Stimulated activated CD8-positive, alpha-beta memory T cell treated with anti-CD3 and anti-CD28 coated beads, Interleukin-15, amount 100 ng/mL, for 48 hours (primary cell): Measurements from ENCODE around the gene SYT8.

Experiments
- DNase-seq, 2 donors: peaks; one replicate each; pipeline ENCODE4 v3.0.0-alpha.2; 2020; ENCODE audit warnings: low read depth in 2 of 2

SYT8 gene

DNA sequence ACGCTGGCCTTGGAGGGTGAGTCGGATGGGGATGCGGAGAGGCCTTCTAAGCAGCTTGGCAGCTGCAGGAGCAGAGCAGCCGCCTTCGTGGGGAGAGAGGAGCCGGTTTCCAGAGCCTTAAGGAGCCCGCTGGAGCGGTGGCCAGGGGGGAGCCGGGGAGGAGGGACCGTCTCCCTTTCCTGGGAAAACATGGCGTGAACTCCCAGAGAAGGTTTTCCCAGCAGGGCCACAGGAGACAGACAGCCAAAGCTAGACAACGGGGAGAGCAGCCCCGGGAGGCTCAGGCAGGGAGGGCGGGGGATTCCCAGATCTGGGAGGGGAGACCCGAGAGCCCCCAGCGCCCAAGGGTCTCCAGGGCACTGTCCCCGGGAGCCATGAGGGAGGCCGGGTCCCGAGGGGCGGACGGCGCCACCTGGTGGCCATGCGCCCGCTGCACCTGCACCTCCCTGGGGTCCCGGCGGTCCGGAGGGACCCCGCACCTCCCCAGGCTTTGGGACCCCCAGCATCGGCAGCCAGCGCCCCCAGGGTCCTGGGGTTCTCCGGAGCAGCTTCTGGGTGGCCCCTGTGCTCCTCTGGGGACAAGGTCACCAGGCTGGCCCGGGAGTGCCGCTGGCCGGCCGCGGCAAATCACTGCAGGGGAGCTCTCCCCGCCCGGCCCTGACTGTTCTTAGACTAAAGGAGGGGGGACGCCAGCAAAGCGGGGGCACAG is 2.4 kb upstream of the SYT8 start:
- DNase-seq: no peak

DNA sequence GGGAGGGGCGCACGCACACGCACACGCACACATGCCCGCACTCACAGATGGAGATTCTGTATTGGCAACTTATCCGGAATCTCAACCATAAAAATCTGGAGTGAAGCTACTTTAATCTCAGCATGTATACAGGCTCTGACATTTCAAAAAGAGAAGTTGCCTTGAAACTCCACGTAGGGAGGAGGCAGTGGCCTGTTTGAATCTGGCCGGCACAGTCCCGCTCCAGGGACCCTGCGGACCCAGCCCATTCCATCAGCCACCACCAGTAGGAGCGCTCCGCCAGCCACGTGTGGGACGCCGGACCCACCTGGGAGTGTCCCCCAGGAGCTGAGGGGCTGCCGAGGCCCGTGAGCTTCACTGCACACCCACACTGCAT is 1.9 kb upstream of the SYT8 start:
- DNase-seq: no peak

DNA sequence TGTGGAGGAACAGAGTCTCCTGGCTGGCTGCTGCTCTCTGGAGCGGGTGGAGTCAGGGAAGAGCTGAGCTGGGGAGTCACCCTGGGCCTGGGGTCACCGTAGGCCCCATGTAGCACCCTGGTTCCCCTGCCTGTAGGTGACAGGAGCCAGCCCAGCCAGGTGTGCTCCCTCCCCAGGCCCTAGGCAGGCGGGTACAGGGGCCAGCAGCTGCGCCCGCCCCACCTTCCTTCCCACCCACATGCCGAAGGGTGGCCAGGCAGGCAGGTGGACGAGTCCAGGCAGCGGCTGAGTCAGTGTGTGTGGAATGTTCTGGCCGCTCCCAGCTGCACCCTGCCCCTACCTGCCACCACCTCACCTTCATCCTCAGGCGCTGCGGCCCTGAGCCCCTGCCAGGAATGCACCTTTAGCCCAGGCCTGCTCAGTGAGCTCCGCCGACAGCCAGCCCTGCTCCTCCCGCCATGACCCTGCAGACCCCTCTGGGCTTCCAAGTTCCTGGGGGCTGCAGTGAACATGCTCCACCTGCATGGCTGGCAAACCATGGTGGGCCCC is 654 bp upstream of the SYT8 start:
- DNase-seq: no peak

DNA sequence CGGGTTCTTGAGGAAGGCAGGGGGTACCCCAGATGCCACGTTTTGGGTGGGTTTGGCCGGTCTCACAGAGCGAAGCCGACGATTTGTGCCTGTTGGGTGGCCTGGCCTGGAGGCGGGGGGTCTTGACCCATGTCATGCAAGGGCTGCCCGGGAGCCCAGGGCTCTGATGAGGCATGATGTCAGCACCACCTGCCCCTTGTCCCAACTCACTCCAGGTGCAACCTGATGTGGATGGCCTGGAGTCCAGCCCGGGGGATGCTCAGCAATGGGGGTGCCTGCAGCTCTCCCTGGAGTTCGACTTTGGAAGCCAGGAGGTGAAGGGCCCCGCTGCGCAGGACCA is 851 bp downstream of the SYT8 start:
- no peak for DNase-seq

DNA sequence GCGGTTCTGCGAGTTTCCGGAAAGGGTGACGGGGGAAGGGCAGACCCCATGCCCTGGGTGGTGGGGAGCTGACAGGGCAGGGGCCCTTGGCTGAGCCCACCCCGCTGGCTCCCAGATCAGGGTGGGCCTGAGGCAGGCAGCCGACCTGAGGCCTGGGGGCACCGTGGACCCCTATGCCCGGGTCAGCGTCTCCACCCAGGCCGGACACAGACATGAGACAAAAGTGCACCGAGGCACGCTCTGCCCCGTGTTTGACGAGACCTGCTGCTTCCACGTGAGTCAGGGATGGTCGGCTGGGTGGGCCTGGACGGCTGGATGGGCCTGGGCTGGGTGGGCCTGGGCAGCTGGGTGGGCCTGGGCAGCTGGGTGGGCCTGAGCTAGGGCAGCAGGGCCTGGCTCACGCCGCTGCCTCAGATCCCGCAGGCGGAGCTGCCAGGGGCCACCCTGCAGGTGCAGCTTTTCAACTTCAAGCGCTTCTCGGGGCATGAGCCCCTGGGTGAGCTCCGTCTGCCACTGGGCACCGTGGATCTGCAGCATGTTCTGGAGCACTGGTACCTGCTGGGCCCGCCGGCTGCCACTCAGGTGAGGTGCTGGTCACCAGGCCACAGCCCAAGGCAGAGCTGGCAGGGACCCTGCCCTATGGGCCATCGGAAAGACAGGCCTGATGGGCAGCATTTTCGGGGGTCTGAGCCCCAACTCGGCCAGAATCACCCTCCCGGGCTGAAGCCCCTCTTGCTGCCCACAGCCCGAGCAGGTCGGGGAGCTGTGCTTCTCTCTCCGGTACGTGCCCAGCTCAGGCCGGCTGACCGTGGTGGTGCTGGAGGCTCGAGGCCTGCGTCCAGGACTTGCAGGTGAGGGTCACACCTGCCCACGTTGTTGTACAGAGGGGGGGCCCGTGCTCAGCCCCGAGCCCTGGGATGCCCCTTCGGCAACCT is 1.5 kb downstream of the SYT8 start:
- no peak for DNase-seq

DNA sequence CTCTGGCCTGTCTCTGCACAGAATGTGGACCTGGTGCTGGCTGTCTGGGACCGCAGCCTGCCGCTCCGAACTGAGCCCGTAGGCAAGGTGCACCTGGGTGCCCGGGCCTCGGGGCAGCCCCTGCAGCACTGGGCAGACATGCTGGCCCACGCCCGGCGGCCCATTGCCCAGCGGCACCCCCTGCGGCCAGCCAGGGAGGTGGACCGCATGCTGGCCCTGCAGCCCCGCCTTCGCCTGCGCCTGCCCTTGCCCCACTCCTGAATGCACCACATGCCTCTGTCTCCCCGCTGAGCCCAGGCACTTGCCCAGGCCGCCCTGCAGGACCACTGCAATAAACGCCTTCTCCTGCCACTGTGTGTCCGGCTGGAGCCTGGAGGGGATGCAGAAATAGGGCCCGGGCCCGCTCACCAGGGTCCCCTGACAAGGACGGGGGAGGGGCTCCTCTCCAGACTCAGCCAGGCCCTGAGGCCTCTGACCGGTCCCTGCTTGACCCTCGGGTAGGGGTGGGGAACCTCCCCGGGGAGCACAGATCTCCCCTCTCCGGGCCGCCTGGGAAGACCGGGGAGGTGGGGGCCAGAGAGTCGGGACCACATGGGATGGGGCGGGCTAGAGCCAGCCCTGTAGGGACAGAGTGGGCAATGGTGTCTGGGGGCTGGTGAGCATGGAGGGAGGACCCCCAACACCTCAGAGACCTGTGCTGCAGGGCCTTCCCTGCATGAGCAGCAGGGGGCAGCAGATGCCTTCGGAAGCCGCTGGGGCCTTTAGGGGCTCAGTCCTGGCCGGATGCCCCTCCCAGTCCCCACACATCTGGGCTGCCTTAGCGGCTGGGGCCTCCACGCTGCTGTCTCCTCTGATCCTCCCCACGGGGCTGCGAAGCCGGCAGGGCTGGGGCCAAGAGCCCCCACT is 2.6 kb downstream of the SYT8 start:
- DNase-seq: peak; percentile 73 to 78

DNA sequence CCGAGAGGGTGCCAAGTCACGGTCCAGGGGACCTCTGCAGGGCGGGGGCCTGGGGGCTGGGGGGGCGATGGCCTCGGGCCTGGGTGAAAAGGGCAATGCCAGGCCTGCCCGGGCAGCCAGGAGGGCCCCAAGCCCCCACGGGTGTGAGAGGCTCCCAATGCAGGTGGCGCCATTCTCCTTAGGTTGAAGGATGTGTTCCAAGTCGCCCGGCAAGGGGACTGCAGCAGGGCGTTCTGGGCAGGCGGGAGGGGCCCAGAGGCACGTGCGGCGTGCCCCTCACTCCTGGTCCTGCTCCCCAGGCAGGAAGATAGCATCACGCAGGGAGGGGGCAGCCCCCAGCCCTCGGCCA is 3.3 kb downstream of the SYT8 start:
- no peak for DNase-seq

DNA sequence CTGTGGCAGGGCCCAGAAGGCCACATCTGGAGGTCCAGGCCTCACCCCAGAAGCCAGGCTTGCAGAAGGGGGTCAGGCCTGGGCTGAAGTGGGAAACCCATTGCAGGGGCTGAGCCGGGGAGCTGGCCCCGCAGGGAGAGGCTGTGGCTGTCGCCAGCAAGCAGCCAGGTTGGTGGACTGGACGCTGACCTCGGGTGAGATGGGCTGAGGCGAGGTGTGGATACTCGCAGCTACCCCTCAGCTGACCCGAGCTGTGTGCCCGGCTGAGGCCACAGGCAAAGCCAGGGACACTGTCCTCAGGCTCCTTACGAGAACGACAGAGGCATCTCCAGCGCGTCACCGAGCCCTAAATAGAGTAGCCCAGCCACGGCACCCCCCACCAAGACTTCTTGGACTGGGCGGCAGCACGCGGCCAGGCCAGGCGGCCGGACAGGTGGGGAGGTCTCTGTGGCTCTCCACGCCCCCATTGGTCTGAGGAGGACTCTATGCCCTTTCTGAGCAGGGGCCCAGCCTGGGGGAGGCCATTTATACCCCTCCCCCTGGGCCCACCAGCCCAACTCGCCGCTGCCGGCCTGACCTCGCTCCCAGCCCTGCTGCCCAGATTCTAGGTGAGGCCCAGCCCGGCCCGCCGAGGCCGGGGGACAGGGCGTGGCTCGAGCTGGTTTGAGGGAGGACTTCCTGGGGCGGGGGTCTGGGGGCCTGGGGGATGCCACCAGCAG is 3.8 kb downstream of the SYT8 start, which contains the start of gene TNNI2:
Gene TNNI2 (plus strand): TSS at position 556 of the 719 bp plus-strand sequence. CDS start 716 bp downstream, outside the sequence.
- DNase-seq: no peak

DNA sequence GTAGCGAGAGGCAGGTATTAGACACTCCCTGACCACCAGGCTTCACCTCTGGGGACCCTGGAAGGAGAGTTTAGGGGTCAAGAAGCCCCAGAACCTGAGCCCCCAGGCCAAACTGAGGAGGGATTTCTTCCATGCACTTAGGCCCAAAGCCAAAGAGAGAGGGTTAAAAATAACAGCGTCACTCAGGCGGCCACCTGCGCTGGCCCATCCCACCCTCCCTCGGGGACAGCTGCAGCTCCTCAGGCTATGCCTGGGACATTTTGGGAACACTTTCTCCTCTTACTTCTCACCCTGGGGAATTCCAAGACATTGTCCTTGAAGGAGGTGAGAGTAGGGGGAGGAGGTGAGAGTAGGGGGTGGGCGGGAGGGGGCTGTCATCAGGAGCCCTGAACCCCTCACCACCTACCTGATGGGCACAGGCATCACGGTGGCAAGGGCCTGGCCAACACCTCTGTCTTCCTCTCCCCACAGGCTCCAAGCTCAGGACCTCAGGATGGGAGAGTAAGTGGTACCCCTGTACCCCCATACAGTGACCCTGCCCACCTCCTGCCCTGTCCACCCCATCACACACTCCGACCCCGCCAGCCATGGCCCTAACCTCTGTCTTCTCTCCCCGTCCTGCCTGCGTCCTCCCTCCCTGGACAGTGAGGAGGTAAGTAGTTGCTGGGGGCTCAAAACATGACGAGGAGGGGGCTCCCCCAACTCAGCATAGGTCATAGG is 4.6 kb downstream of the SYT8 start:
- no peak for DNase-seq

DNA sequence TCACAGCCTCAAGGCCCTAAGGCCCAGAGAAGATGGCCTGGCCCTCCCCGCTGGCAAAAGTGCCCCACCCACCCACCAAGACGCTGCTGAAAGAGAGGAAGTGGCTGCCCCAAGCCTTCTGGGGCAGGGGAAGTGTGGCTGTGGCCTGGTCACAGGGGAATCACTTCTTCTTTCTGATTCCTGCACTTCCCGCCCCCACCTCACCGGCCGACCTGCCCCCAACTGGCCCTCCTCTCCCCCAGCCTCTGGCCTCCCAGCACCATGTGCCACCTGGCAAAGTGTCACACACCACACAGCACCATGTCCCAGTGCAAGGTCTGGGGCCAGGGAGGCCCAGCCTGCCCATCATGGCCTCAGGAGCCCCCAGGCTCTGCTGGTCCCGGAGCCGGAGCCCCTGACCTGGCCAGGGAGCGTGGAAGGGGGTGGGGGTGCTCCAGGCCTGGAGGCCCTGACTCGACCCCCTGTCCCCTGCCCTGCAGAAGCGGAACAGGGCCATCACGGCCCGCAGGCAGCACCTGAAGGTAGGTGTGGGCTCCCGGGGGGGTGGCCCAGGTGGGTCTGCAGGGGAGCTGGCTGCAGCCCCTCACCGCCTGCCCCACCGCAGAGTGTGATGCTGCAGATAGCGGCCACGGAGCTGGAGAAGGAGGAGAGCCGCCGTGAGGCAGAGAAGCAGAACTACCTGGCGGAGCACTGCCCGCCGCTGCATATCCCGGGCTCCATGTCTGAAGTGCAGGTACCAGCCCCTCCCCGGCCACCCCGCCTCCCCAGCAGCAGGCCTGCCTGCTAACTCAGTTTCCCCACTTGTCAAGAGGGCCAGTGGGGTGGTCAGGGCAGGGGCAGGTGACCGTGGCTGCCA is 5.4 kb downstream of the SYT8 start:
- no peak for DNase-seq

DNA sequence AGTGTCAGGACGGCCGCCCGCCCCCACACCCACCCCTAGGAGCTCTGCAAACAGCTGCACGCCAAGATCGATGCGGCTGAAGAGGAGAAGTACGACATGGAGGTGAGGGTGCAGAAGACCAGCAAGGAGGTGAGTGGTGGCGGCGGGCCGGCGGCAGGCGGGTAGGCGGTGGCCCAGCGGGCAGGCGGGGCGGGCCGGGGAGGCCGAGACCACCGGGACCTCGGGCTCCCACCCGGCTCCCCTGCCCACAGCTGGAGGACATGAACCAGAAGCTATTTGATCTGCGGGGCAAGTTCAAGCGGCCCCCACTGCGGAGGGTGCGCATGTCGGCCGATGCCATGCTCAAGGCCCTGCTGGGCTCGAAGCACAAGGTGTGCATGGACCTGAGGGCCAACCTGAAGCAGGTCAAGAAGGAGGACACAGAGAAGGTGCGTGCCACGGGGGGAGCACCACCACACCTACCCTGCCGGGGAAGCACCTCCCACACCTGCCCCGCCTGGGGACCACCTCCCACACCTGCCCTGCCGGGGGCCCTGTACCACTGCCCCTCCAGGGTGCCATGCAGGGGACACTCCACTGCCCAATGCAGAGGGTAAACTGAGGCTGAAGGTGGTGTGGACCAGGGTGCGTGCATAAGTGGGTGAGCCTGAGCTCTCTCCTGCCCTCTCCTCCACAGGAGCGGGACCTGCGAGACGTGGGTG is 6.1 kb downstream of the SYT8 start:
- no peak for DNase-seq

DNA sequence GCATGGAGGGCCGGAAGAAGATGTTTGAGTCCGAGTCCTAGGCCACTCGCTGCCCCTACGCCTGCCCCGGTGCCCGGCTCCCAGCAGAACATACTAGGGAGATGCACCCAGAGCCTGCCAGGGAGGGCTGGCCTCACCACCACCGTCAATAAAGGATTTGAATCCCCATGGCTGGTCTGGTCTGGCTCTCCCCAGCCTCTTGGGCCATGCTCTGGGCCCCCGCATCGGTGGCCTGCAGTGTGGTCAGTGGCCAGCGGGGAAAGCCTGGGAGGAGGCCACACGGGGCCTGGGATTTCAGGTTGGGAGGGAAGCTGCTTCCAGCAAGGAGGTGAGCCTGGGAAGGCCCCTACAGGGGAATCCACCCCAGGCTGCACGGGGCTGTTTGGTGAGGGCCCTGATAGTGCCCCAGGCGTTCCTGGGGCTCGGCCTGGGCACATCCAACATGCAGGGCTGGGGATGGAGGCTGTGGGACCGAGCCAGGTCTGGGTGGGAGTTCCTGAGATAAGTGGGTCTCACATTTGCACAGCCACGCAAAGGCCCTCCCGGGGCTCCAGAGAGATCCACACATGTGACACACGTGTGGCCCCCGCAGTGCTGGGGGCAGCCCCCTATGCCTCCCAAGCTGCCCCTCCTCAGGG is 6.8 kb downstream of the SYT8 start:
- DNase-seq: no peak

DNA sequence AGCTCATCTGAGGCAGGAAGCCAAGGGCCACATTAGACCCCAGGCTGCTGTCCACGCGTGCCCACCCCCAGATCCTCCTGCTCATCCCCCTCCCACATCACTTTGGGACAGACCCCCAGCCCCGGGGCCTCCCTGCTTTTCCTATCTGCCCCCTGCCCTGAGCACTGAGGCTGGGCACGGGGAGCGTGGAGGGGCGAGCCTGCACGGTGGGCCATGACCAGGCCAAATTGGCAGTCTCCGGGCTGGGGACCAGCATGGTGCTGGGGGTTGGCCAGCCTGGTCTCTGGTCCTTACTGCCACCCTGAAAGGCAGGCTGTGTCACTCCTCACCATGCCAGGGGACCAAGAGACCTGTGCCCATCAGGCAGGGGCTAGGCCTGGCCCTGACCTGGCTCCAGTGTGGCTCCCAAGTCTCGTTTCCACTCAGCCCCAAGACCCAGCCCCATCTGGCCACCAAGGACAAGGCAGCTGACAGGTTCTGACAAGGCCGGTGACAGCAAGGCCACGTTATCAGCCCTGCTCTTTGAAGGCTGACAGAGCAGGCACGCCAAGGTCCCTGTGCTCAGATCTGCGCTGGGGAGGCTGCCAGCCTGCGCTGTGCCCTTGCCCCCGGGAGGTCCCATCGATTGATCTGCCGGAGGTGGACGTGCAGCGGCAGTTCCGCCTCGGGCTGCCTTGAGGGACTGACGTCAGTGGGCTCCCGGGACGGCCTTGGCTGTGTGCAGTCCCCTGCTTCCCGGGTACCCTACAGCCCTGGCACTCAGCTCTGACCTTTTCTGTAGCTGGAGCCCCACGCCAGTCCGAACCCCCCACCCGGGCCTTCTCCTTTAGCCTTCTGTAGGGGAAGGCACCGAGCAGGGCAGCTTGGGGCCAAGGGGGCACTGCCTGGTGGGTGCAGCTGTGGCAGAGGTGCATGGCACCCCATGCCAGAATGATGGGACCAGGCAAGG is 7.6 kb downstream of the SYT8 start:
- no peak for DNase-seq

DNA sequence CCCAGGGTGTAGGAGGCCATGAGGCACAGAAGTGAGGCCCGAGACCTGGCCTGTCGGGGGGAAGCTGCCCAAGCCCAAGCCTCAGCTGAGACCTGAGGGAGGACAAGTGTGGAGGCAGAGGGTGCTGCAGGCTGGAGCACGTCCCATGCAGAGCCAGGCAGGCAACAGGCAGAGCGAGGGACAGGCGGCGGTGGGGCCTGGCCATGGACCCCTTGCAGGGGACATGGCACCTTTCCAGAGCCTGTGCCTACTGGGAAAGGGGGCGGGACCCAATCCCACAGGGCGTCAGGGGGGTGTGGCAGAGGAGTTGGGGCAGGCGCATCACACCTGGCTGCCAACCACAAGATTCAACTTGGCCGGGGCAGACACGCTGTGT is 8.3 kb downstream of the SYT8 start:
- no peak for DNase-seq

DNA sequence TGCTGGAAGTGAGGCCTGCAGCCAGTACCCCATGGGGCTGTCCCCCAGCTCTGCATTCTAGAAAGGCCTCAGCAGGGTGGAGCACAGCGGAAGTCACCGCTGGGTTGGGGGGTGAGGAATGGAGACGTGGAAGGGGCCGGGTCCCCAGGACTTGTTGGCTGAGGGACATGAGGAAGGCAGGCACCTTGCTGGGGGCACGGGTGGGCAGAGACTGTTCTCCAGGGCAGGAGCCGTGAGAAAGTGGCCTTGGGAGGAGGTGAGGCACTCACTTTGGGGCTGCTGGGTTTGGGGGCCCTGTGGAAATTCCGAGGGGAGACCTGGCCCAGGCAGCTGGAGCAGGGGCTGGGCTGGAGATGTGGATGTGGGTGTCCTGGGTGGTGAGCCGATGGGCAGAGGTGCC is 9.0 kb downstream of the SYT8 start:
- DNase-seq: no peak

DNA sequence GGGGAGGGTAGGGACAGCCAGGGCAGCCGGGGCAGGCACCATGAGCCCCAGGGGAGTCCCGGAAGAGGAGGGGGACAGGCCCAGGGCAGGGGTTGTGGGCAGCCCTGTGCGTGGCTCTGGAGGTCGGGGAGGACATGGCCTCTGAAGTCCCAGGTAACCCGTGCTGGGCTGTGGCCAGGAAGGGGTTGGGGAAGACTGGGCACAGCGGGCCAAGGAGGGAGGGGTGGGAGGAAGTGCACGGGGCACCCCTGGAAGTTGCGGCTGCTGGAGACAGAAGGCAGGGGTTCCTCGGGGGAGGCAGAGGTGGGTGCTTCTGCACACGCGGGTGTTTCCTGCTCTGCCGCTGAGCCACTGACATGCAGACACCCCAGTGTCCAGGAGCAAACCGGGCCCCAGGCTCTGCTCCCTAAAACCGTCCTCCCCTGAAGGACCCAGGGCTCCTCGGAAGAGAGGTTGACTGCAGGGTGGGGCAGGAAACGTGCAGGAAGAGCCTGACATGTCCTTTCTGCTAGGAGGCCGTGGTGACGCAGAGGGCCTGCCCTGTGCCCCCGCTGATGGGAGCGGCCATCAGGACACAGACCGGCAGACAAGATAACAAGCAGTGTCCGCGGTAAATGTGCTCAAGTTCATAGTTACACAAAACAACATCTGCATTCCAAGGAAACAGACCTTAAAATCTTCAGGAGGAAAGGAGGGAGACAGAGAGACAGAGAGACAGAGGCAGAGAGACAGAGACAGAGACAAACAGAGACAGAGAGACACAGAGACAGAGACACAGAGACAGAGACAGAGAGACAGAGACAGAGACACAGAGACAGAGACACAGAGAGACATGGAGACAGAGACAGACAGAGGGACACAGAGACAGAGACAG is 9.7 kb downstream of the SYT8 start:
- no peak for DNase-seq

DNA sequence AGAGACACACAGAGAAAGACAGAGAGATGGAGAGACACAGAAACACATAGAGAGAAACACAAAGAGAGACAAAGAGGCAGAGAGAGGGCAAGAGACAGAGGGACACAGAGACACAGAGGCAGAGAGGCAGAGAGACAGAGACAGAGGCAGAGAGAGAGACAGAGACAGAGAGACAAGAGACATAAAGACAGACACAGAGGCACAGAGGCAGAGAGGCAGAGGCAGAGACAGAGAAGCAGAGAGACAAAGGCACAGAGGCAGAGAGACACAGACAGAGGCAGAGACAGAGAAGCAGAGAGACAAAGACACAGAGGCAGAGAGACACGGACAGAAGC is 10.3 kb downstream of the SYT8 start:
- DNase-seq: no peak
